T-helper 1 cell treated with Interleukin-12 subunit alpha and Interleukin-12 subunit beta and Interleukin-4 antibody, amounts not matched to agents 30 μg/mL and 1 μg/mL, for 36 hours (primary cell): ENCODE measurements around the gene ZNF415.
"Not testable (repeated sequence)": the region's sequence is repeated elsewhere in the genome, so short reads cannot be mapped to it uniquely, and the experiment has no call there.

Experiments used
- H3K27ac Mint-ChIP-seq: one replicate; pipeline ENCODE4 v1.8.0; 2021; ENCODE audit warnings: mild to moderate bottlenecking, mixed read lengths
- H3K27me3 Mint-ChIP-seq: one replicate; pipeline ENCODE4 v1.8.0; 2021; ENCODE audit warnings: low read depth, mixed read lengths
- H3K36me3 Mint-ChIP-seq: one replicate; pipeline ENCODE4 v1.8.0; 2021; ENCODE audit warnings: low read depth, mixed read lengths
- H3K4me1 Mint-ChIP-seq: one replicate; pipeline ENCODE4 v1.8.0; 2021; ENCODE audit warnings: low read depth, mixed read lengths
- H3K4me3 Mint-ChIP-seq: one replicate; pipeline ENCODE4 v1.8.0; 2021; ENCODE audit warnings: mild to moderate bottlenecking, moderate library complexity, mixed read lengths
- H3K9me3 Mint-ChIP-seq: one replicate; pipeline ENCODE4 v1.8.0; 2021; ENCODE audit warnings: mixed read lengths

ZNF415 gene

DNA sequence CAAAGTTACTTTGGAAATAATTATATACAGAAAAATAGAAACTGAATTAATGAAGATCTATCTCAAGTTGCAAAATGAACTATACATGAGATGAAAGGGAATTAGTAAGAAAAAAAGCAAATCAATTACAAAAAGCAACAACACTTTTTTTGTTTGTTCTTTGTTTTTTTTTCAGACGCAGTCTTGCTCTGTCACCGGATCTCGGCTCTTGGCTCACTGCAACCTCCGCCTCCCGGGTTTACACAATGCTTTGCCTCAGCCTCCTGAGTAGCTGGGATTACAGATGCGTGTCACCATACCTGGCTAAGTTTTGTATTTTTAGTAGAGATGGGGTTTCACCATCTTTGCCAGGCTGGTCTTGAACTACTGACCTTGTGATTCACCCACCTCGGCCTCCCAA lies 2.2 kb downstream of the ZNF415 start:
- H3K27ac Mint-ChIP-seq = no peak overlapping the region
- peaks cover 10% of the 10 kb centered on the region for H3K36me3 Mint-ChIP-seq
- H3K27me3 Mint-ChIP-seq = peaks cover 8% of the 10 kb centered on the region
- peaks cover 7% of the 10 kb centered on the region for H3K4me1 Mint-ChIP-seq
- H3K4me3 Mint-ChIP-seq = no peak overlapping the region
- peaks cover 63% of the 10 kb centered on the region for H3K9me3 Mint-ChIP-seq

DNA sequence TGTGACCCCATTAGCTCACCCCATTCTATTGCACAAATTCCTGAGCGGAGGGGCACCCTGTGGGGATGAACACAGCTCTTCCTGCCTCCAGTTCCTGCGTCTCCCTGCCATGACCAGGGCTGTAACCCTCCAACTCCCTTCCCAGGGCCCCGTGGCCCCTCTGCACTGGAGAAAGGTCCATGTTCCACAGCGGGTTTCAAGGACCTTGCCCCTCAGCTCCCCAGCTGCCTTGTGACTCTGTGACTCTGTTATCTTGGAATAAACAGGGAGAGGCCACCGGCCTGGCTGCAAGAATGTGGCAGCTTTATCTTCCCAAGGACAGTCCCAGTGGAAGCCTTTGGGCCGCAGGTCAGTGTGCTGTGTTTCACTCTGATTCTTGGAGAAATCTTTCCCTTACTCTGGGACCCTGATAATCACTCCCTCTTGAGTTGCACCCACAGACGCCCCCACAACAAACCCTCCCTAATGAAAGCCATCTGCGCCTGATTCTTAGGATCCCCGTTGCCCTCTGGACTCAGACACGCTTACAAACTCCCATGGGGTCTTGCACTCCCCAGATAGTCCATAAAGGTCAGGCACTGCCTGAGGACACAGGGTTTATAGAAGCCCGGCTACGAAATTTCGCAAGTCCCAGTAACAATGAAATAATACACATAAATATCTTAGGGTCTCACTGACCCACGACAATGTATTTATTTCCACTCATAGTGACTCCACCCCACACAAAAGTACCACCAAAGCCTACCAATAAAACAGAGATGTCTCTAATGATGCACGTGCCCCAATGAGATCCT lies 5.8 kb downstream of the ZNF415 start:
- not testable (repeated sequence) for H3K27ac Mint-ChIP-seq, H3K4me3 Mint-ChIP-seq
- peaks cover 68% of the 10 kb centered on the region for H3K9me3 Mint-ChIP-seq

DNA sequence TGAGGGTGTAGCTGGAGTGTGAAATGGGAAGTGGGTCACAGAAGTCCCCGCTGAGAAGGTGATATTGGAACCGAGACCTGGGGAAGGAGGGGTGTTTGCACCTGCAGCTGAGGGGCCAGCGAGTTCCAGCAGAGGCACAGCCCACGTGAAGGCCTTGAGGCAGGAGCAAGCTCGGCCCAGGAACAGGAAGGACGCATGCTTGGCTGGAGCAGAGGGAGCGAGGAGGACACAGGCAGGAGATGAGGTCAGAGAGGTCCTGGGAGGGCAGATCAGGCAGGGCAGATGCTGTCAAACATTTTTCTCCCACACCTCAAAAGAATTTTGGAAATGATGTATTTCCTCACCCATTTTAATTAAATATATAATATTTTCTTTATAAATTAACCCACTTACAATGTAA lies 9.3 kb downstream of the ZNF415 start:
- Mint-ChIP-seq H3K9me3 (peaks cover 57% of the 10 kb centered on the region), H3K27me3 (no peaks in the 10 kb centered on the region), H3K36me3 (no peaks in the 10 kb centered on the region), H3K4me1 (no peaks in the 10 kb centered on the region), H3K27ac (no peak overlapping the region), H3K4me3 (no peak overlapping the region)

More for the DNA sequence above, 5.8 kb downstream of the ZNF415 start:
- H3K36me3 Mint-ChIP-seq, H3K4me1 Mint-ChIP-seq, H3K27me3 Mint-ChIP-seq: not testable (repeated sequence)

GRCh38 chr19:53112286-53112685 lies 20.4 kb downstream of the ZNF415 start:
- H3K4me3 Mint-ChIP-seq = no peak overlapping the region
- peaks cover 70% of the 10 kb centered on the region for H3K9me3 Mint-ChIP-seq
- H3K36me3 Mint-ChIP-seq = peaks cover 17% of the 10 kb centered on the region
- H3K27me3 Mint-ChIP-seq = no peaks in the 10 kb centered on the region
- no peaks in the 10 kb centered on the region for H3K4me1 Mint-ChIP-seq
- H3K27ac Mint-ChIP-seq = no peak overlapping the region

DNA sequence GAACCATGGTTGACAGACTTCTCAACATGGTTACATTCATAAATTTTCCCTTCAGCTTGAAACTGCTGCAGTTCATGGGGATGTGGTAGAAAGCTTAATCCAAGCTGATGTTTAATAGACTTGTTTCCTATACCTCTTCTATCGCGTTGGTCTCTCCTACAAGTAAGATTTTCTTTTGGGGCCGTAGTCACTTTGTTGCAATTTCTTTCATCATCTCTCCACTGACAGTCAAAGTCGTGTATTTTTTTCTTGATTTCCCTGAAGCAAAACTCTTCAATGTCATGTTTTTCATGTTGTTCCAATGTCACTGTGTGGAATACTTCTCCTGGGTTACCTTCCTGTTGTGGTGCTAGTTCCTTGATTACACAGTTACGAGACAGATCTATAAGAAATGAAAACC lies 23.2 kb downstream of the ZNF415 start:
- Mint-ChIP-seq H3K27me3 (no peaks in the 10 kb centered on the region), H3K4me3 (no peak overlapping the region), H3K27ac (no peak overlapping the region), H3K4me1 (peaks cover 2% of the 10 kb centered on the region), H3K9me3 (peaks cover 55% of the 10 kb centered on the region), H3K36me3 (peaks cover 13% of the 10 kb centered on the region)

GRCh38 chr19:53103234-53104203 lies 29.2 kb downstream of the ZNF415 start, which contains the start of gene ZNF160:
Gene ZNF160, minus strand, starts transcription at chr19:53103422. Its CDS starts 17,146 bp downstream, at chr19:53086276.
- H3K4me1 Mint-ChIP-seq = peaks cover 15% of the 10 kb centered on the region
- H3K4me3 Mint-ChIP-seq = peak within 1 kb of the TSS; percentile 87
- H3K9me3 Mint-ChIP-seq = peaks cover 37% of the 10 kb centered on the region
- H3K36me3 Mint-ChIP-seq = peaks cover 22% of the 10 kb centered on the region
- H3K27ac Mint-ChIP-seq = peak within 1 kb of the TSS; percentile 86
- H3K27me3 Mint-ChIP-seq = no peaks in the 10 kb centered on the region

GRCh38 chr19:53102756-53103233 lies 29.9 kb downstream of the ZNF415 start:
- peak overlapping the region; percentile 87 for H3K4me3 Mint-ChIP-seq
- H3K27ac Mint-ChIP-seq = peak overlapping the region; percentile 86
- H3K36me3 Mint-ChIP-seq = peaks cover 29% of the 10 kb centered on the region
- peaks cover 15% of the 10 kb centered on the region for H3K4me1 Mint-ChIP-seq
- H3K27me3 Mint-ChIP-seq = no peaks in the 10 kb centered on the region
- peaks cover 38% of the 10 kb centered on the region for H3K9me3 Mint-ChIP-seq

DNA sequence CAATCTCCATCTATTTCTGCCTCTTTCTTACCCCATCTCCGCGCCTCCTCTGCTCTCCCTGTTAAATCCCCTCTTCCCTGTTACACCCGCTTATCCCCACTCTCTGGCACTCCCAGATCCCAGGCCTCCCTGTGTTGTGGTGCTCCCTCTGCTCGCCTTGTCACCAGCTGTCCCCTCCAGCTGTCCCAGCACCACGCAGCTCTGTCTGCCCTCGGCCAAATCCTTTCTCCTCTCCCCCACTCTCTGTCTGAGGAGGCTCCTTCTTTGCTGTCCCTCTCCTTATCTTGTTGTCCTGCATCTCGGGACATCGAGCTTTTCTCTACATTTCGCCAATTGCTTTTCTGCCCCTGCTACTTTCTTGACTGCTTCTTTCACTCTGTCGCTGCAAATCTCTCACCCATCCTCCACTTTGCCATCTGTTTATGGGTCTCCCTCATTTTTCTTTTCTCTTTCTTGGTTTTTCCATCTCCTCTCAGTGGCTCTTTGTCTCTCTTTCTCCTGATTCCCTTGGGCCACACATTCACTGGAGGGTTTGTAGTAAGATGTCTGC lies 30.4 kb downstream of the ZNF415 start:
- Mint-ChIP-seq H3K27ac (peak overlapping the region; percentile 86), H3K36me3 (peaks cover 35% of the 10 kb centered on the region), H3K4me3 (peak overlapping the region; percentile 87), H3K9me3 (peaks cover 39% of the 10 kb centered on the region), H3K27me3 (no peaks in the 10 kb centered on the region), H3K4me1 (peaks cover 15% of the 10 kb centered on the region)

DNA sequence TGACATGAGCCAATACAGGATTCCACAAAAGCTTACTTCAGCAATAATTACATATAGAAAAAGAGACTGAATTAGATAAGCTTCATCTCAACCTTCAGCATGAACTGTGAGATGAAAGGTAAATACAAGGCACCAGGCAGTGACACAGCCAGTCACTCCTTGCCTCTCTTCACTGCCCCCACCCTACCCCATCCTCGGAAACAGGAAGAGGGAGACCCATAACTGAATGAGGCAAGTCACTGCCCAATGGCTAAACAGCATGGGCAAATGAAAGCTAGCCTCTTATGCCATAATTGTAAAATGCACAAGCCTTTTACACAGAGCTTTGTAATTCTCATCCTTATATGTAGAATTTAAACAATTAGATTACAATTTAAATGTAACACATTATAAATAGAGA lies 31.2 kb downstream of the ZNF415 start:
- peak overlapping the region; percentile 87 for H3K4me3 Mint-ChIP-seq
- H3K27me3 Mint-ChIP-seq = no peaks in the 10 kb centered on the region
- peaks cover 38% of the 10 kb centered on the region for H3K36me3 Mint-ChIP-seq
- peak overlapping the region; percentile 86 for H3K27ac Mint-ChIP-seq
- H3K9me3 Mint-ChIP-seq = peaks cover 35% of the 10 kb centered on the region
- peaks cover 15% of the 10 kb centered on the region for H3K4me1 Mint-ChIP-seq

- H3K27ac Mint-ChIP-seq, H3K4me3 Mint-ChIP-seq, H3K27me3 Mint-ChIP-seq: not testable (repeated sequence)
- Mint-ChIP-seq H3K9me3 (peaks cover 48% of the 10 kb centered on the region), H3K36me3 (peaks cover 57% of the 10 kb centered on the region), H3K4me1 (peaks cover 14% of the 10 kb centered on the region)
Observed at GRCh38 chr19:53098570-53098969, 34.1 kb downstream of the ZNF415 start.

- not testable (repeated sequence) for H3K4me1 Mint-ChIP-seq, H3K27me3 Mint-ChIP-seq
Observed at GRCh38 chr19:53096982-53097690, 35.6 kb downstream of the ZNF415 start.

DNA sequence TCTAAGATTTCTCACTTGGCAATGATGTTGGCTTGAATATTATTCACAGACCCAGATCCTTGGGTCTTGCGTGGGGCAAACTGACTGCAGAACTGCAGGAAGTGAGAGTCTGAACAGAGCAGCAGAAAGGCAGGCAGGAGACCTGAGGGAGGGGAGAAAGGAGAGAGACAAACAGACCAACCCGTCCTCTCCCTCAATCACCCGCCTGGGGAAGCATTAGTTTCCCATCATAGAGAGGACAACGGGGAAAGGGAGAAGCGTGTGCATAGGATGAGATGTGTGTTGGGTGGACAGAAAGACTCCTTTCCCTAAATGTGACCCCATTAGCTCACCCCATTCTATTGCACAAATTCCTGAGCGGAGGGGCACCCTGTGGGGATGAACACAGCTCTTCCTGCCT lies 36.1 kb downstream of the ZNF415 start:
- H3K27ac Mint-ChIP-seq, H3K4me3 Mint-ChIP-seq, H3K27me3 Mint-ChIP-seq, H3K4me1 Mint-ChIP-seq: not testable (repeated sequence)
- Mint-ChIP-seq H3K36me3 (peaks cover 68% of the 10 kb centered on the region), H3K9me3 (peaks cover 59% of the 10 kb centered on the region)

More at GRCh38 chr19:53096982-53097690, 35.6 kb downstream of the ZNF415 start:
- Mint-ChIP-seq H3K9me3 (peaks cover 60% of the 10 kb centered on the region), H3K36me3 (peaks cover 64% of the 10 kb centered on the region)
- not testable (repeated sequence) for H3K4me3 Mint-ChIP-seq, H3K27ac Mint-ChIP-seq

GRCh38 chr19:53094754-53095575 lies 37.7 kb downstream of the ZNF415 start:
- H3K9me3 Mint-ChIP-seq = peaks cover 66% of the 10 kb centered on the region
- peaks cover 78% of the 10 kb centered on the region for H3K36me3 Mint-ChIP-seq
- H3K4me1 Mint-ChIP-seq = peaks cover 5% of the 10 kb centered on the region
- H3K27me3 Mint-ChIP-seq = no peaks in the 10 kb centered on the region
- no peak overlapping the region for H3K27ac Mint-ChIP-seq
- H3K4me3 Mint-ChIP-seq = no peak overlapping the region
